HepG2 (cell line): ENCODE measurements around the gene AKAP8L. TPM values are rescaled to one million over a fixed set of nuclear protein-coding genes. Genes with fewer than 3 reads are reported as not detected.
A peak's percentile ranks its signal among the peaks of the same experiment; 100 is the strongest.
"Not testable (repeated sequence)": the region's sequence is repeated elsewhere in the genome, so short reads cannot be mapped to it uniquely, and the experiment has no call there.

ENCODE experiments used
- ARNT2 ChIP-seq: sonication (generic); formaldehyde crosslinking; IDR thresholded peaks from 2 replicates; pipeline ENCODE4 v1.8.0; 2022; ENCODE audit warnings: mild to moderate bottlenecking, low read depth, missing genetic modification reagents, moderate library complexity
- DPF2 ChIP-seq: sonication (generic); formaldehyde crosslinking; IDR thresholded peaks from 2 replicates; pipeline ENCODE4 v1.4.0; 2020; ENCODE audit warnings: mild to moderate bottlenecking, low read depth, missing genetic modification reagents, borderline replicate concordance
- GABPB1 ChIP-seq: IDR thresholded peaks from 2 replicates; pipeline ENCODE4 v1.6.1; 2016; ENCODE audit warnings: mild to moderate bottlenecking, missing genetic modification reagents, moderate library complexity, missing compliant biosample characterization
- HMG20A ChIP-seq: IDR thresholded peaks from 2 replicates; pipeline ENCODE4 v1.6.1; 2016; ENCODE audit warnings: borderline replicate concordance
- KAT8 ChIP-seq: IDR thresholded peaks from 2 replicates; pipeline ENCODE4 v1.6.1; 2016; ENCODE audit warnings: missing genetic modification reagents, missing compliant biosample characterization
- KMT2B ChIP-seq: IDR thresholded peaks from 2 replicates; pipeline ENCODE4 v1.6.1; 2016; ENCODE audit warnings: missing genetic modification reagents, missing compliant biosample characterization
- LCORL ChIP-seq, 2 experiments: fragments of 450-650 bp in 1 of 2; sonication (generic) in 1 of 2; formaldehyde crosslinking in 1 of 2; IDR thresholded peaks; 2 replicates each; pipeline versions ENCODE4 v1.5.0 to v1.6.1; 2017 to 2020; ENCODE audit warnings: antibody characterized with exemption in 1 of 2, missing genetic modification reagents in 1 of 2
- MIER3 ChIP-seq: IDR thresholded peaks from 2 replicates; pipeline ENCODE4 v1.6.1; 2016; ENCODE audit warnings: missing compliant biosample characterization, borderline replicate concordance
- NCOA2 ChIP-seq: sonication (generic); formaldehyde crosslinking; IDR thresholded peaks from 2 replicates; pipeline ENCODE4 v1.8.0; 2022; ENCODE audit warnings: inconsistent platforms
- NR2F6 ChIP-seq, 2 experiments: IDR thresholded peaks; 2 replicates each; pipeline ENCODE4 v1.6.1; 2016; ENCODE audit warnings: antibody characterized with exemption in 1 of 2, mild to moderate bottlenecking in 1 of 2
- PPARG ChIP-seq: conservative IDR thresholded peaks from 2 replicates; pipeline ENCODE4 v1.6.1; 2016; ENCODE audit warnings: missing biosample characterization, missing genetic modification reagents
- RARA ChIP-seq: IDR thresholded peaks from 2 replicates; pipeline ENCODE4 v1.6.1; 2016; ENCODE audit warnings: missing genetic modification reagents, missing compliant biosample characterization
- SIX1 ChIP-seq: sonication (generic); formaldehyde crosslinking; IDR thresholded peaks from 2 replicates; pipeline ENCODE4 v1.4.0; 2020; ENCODE audit warnings: missing genetic modification reagents, borderline replicate concordance
- polyA plus RNA-seq, 8 experiments: library from polyadenylated mRNA; depleted of rRNA in 3 of 8; stranded (reverse) in 7 of 8; unstranded in 1 of 8; fragments of >200 nt; fragmentation: Illumina TruSeq in 4 of 8; extraction: Trizol in 4 of 8; gene quantifications; 2 replicates each; pipeline versions ENCODE4 v1.2.1 to v1.2.3, GENCODE V29; 2011 to 2016; ENCODE audit warnings: low read depth in 4 of 8, missing spikeins in 1 of 8, mixed read lengths in 1 of 8; ENCODE audit not compliant: insufficient read depth in 1 of 8
- total RNA-seq, 5 experiments: library from RNA; depleted of rRNA; stranded (reverse); fragments of >200 nt; fragmentation: Illumina TruSeq; extraction: Trizol; gene quantifications; 2 replicates each; pipeline ENCODE4 v1.2.3, GENCODE V29; 2016; ENCODE audit warnings: low read depth in 1 of 5
- TF ChIP-seq, protein P1 (sequence below): sonication (generic); formaldehyde crosslinking; IDR thresholded peaks from 2 replicates; pipeline ENCODE4 v1.4.0; 2020; ENCODE audit warnings: missing genetic modification reagents
- TF ChIP-seq, protein P2 (sequence below): sonication (generic); formaldehyde crosslinking; conservative IDR thresholded peaks from 2 replicates; pipeline ENCODE4 v1.4.0; 2020; ENCODE audit warnings: mild to moderate bottlenecking, missing genetic modification reagents, moderate library complexity
- TF ChIP-seq, protein P3 (sequence below): IDR thresholded peaks from 2 replicates; pipeline ENCODE4 v1.4.0; 2020; ENCODE audit warnings: mild to moderate bottlenecking, missing genetic modification reagents
- TF ChIP-seq, protein P4 (sequence below): sonication (generic); formaldehyde crosslinking; IDR thresholded peaks from 2 replicates; pipeline ENCODE4 v1.4.0; 2020; ENCODE audit warnings: missing genetic modification reagents

AKAP8L gene
- total and polyA plus RNA-seq, 2 of the 13 experiments (the other 11 are each of a cell fraction or from before 2014, with no cell fraction given), result 48.2 to 49.6 TPM

DNA sequence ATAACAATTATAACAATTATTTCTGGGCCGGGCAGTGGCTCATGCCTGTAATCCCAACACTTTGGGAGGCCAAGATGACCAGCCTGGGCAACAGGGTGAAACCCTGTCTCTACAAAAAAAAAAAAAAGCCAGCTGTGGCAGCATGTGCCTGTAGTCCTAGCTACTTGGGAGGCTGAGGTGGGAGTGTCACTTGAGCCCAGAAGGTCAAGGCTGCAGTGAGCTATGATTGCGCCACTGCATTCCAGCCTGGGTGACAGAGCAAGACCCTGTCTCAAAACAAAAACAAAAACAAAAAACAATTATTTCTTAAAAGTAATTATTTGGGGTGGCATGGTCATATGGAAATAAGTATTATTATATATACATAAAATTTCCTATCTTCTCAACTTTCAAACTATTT, 7.4 kb downstream of the AKAP8L start (continued):
- TF ChIP-seq HMG20A (CRISPR knock-in tag) (peak; percentile 65; the same call in 1 of the 2 replicates), GABPB1 (CRISPR knock-in tag) (peak; percentile 37; the same call in 1 of the 2 replicates), KAT8 (CRISPR knock-in tag) (peak; percentile 32; the same call in 1 of the 2 replicates), KMT2B (CRISPR knock-in tag) (0 out of 2 replicates have a peak, but pooled peaks have one; percentile 48), MIER3 (CRISPR knock-in tag) (0 out of 2 replicates have a peak, but pooled peaks have one; percentile 43), NR2F6 (IDR thresholded peaks at IDR 0.05) (peak; percentile 96), NR2F6 (CRISPR knock-in tag; IDR thresholded peaks at IDR 0.05) (peak; percentile 98), PPARG (CRISPR knock-in tag) (peak; percentile 48; the same call in 1 of the 2 replicates), ARNT2 (CRISPR knock-in tag) (0 out of 2 replicates have a peak, but pooled peaks have one; percentile 25), SIX1 (CRISPR knock-in tag) (peak; percentile 48; the same call in 1 of the 2 replicates), LCORL (CRISPR knock-in tag; IDR thresholded peaks at IDR 0.05) (peak; percentile 61), DPF2 (peak; percentile 47; the same call in 1 of the 2 replicates), RARA (CRISPR knock-in tag) (peak; percentile 89), NCOA2 (peak; percentile 69)
- TF ChIP-seq, protein P1, sequence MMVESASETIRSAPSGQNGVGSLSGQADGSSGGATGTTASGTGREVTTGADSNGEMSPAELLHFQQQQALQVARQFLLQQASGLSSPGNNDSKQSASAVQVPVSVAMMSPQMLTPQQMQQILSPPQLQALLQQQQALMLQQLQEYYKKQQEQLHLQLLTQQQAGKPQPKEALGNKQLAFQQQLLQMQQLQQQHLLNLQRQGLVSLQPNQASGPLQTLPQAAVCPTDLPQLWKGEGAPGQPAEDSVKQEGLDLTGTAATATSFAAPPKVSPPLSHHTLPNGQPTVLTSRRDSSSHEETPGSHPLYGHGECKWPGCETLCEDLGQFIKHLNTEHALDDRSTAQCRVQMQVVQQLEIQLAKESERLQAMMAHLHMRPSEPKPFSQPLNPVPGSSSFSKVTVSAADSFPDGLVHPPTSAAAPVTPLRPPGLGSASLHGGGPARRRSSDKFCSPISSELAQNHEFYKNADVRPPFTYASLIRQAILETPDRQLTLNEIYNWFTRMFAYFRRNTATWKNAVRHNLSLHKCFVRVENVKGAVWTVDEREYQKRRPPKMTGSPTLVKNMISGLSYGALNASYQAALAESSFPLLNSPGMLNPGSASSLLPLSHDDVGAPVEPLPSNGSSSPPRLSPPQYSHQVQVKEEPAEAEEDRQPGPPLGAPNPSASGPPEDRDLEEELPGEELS (CRISPR knock-in tag), result peak; percentile 95
- TF ChIP-seq, protein P2, sequence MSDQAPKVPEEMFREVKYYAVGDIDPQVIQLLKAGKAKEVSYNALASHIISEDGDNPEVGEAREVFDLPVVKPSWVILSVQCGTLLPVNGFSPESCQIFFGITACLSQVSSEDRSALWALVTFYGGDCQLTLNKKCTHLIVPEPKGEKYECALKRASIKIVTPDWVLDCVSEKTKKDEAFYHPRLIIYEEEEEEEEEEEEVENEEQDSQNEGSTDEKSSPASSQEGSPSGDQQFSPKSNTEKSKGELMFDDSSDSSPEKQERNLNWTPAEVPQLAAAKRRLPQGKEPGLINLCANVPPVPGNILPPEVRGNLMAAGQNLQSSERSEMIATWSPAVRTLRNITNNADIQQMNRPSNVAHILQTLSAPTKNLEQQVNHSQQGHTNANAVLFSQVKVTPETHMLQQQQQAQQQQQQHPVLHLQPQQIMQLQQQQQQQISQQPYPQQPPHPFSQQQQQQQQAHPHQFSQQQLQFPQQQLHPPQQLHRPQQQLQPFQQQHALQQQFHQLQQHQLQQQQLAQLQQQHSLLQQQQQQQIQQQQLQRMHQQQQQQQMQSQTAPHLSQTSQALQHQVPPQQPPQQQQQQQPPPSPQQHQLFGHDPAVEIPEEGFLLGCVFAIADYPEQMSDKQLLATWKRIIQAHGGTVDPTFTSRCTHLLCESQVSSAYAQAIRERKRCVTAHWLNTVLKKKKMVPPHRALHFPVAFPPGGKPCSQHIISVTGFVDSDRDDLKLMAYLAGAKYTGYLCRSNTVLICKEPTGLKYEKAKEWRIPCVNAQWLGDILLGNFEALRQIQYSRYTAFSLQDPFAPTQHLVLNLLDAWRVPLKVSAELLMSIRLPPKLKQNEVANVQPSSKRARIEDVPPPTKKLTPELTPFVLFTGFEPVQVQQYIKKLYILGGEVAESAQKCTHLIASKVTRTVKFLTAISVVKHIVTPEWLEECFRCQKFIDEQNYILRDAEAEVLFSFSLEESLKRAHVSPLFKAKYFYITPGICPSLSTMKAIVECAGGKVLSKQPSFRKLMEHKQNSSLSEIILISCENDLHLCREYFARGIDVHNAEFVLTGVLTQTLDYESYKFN, result peak; percentile 77
- TF ChIP-seq, protein P3, sequence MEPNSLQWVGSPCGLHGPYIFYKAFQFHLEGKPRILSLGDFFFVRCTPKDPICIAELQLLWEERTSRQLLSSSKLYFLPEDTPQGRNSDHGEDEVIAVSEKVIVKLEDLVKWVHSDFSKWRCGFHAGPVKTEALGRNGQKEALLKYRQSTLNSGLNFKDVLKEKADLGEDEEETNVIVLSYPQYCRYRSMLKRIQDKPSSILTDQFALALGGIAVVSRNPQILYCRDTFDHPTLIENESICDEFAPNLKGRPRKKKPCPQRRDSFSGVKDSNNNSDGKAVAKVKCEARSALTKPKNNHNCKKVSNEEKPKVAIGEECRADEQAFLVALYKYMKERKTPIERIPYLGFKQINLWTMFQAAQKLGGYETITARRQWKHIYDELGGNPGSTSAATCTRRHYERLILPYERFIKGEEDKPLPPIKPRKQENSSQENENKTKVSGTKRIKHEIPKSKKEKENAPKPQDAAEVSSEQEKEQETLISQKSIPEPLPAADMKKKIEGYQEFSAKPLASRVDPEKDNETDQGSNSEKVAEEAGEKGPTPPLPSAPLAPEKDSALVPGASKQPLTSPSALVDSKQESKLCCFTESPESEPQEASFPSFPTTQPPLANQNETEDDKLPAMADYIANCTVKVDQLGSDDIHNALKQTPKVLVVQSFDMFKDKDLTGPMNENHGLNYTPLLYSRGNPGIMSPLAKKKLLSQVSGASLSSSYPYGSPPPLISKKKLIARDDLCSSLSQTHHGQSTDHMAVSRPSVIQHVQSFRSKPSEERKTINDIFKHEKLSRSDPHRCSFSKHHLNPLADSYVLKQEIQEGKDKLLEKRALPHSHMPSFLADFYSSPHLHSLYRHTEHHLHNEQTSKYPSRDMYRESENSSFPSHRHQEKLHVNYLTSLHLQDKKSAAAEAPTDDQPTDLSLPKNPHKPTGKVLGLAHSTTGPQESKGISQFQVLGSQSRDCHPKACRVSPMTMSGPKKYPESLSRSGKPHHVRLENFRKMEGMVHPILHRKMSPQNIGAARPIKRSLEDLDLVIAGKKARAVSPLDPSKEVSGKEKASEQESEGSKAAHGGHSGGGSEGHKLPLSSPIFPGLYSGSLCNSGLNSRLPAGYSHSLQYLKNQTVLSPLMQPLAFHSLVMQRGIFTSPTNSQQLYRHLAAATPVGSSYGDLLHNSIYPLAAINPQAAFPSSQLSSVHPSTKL (CRISPR knock-in tag), result peak; percentile 86
- not testable (repeated sequence) for TF ChIP-seq LCORL (IDR thresholded peaks at IDR 0.05)
- TF ChIP-seq, protein P4, sequence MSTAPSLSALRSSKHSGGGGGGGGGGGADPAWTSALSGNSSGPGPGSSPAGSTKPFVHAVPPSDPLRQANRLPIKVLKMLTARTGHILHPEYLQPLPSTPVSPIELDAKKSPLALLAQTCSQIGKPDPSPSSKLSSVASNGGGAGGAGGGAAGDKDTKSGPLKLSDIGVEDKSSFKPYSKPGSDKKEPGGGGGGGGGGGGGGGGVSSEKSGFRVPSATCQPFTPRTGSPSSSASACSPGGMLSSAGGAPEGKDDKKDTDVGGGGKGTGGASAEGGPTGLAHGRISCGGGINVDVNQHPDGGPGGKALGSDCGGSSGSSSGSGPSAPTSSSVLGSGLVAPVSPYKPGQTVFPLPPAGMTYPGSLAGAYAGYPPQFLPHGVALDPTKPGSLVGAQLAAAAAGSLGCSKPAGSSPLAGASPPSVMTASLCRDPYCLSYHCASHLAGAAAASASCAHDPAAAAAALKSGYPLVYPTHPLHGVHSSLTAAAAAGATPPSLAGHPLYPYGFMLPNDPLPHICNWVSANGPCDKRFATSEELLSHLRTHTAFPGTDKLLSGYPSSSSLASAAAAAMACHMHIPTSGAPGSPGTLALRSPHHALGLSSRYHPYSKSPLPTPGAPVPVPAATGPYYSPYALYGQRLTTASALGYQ, result 0 out of 2 replicates have a peak, but pooled peaks have one; percentile 56
